Body of pancreas (tissue), 4 donors: Measurements from ENCODE around the gene TOGARAM2.

ENCODE experiments used
- POLR2A ChIP-seq, 3 donors: fragments of 450-650 bp; IDR thresholded peaks; one replicate each; pipeline ENCODE4 v1.6.1; 2016; ENCODE audit warnings: antibody characterized with exemption in 3 of 3, mild to moderate bottlenecking in 2 of 3
- TF ChIP-seq, protein P1 (sequence below), 7 experiments: fragments of 450-650 bp in 4 of 7; fragments of 200-600 bp in 3 of 7; sonication (generic) in 3 of 7; IDR thresholded peaks; one replicate each; pipeline ENCODE4 v1.5.1; 2016 to 2019; ENCODE audit warnings: antibody characterized with exemption in 7 of 7

GRCh38 chr2:29080886-29081743 is 100.0 kb downstream of the TOGARAM2 start:
- TF ChIP-seq, protein P1, sequence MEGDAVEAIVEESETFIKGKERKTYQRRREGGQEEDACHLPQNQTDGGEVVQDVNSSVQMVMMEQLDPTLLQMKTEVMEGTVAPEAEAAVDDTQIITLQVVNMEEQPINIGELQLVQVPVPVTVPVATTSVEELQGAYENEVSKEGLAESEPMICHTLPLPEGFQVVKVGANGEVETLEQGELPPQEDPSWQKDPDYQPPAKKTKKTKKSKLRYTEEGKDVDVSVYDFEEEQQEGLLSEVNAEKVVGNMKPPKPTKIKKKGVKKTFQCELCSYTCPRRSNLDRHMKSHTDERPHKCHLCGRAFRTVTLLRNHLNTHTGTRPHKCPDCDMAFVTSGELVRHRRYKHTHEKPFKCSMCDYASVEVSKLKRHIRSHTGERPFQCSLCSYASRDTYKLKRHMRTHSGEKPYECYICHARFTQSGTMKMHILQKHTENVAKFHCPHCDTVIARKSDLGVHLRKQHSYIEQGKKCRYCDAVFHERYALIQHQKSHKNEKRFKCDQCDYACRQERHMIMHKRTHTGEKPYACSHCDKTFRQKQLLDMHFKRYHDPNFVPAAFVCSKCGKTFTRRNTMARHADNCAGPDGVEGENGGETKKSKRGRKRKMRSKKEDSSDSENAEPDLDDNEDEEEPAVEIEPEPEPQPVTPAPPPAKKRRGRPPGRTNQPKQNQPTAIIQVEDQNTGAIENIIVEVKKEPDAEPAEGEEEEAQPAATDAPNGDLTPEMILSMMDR (IDR thresholded peaks at IDR 0.05) = no peak
- TF ChIP-seq POLR2A (IDR thresholded peaks at IDR 0.05) = no peak
